ENCODE data around the gene SLC12A1. TPM values are rescaled to one million over a fixed set of nuclear protein-coding genes. Genes with fewer than 3 reads are reported as not detected.

SLC12A1 gene
- total RNA-seq, 6 experiments from 2014 or later: 1.2 to 2.1 TPM; not detected in 4

DNA sequence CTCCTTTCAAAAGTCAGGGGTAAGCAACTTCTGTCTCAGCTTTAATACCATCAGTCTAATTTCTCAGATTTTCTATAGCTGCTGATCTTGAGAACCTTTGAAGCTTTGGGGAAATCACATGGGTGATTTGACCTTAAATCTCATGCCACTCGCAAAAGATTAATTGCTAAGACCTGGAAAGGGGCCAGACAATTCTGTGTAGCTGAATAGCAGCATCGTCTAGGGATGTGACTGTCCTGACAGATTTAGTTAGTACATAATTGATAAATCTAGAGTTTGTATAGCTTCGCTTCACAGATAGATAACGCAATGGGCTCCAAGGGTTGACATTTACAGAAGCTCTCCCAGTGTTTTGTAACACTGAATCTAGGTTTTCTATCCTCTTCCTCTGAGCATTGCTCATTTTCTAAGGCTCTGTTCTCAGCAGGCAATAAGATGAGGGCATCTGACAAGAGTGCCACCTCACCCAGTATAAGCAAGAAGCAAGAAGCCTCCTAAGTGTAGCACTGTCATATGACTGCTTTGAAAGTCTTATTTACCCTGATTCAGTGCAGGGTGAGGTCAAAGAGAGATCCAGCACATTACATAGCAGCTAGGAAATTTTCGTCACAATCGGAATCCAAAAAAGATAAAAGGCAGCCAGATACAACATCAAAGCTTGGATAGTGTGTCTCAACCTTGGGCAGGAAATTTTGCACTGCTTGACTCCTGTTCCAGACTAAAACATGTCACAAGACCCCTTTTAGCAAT lies 77.5 kb downstream of the SLC12A1 start:
- Histone ChIP-seq H3K4me3 (no peak overlapping the region), H3K9me3 (no peaks in the 10 kb centered on the region), H3K27ac (no peak overlapping the region), H3K4me1 (no peaks in the 10 kb centered on the region), H3K27me3 (no peaks in the 10 kb centered on the region), H3K36me3 (no peaks in the 10 kb centered on the region)
- ATAC-seq (peak in 1 of 4 donors; percentile 49), DNase-seq (no peak)
- TF ChIP-seq, protein P1, sequence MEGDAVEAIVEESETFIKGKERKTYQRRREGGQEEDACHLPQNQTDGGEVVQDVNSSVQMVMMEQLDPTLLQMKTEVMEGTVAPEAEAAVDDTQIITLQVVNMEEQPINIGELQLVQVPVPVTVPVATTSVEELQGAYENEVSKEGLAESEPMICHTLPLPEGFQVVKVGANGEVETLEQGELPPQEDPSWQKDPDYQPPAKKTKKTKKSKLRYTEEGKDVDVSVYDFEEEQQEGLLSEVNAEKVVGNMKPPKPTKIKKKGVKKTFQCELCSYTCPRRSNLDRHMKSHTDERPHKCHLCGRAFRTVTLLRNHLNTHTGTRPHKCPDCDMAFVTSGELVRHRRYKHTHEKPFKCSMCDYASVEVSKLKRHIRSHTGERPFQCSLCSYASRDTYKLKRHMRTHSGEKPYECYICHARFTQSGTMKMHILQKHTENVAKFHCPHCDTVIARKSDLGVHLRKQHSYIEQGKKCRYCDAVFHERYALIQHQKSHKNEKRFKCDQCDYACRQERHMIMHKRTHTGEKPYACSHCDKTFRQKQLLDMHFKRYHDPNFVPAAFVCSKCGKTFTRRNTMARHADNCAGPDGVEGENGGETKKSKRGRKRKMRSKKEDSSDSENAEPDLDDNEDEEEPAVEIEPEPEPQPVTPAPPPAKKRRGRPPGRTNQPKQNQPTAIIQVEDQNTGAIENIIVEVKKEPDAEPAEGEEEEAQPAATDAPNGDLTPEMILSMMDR (IDR thresholded peaks at IDR 0.05): no peak
- no peak for TF ChIP-seq POLR2A (IDR thresholded peaks at IDR 0.05)
- WGBS (ENCODE audit: insufficient coverage, low coverage, low lambda C conversion rate, missing lambda C conversion rate): 27% methylated on average over 6 of the region's 6 CpGs
- intact Hi-C loops (cut with DNase I): no loop called here

DNA sequence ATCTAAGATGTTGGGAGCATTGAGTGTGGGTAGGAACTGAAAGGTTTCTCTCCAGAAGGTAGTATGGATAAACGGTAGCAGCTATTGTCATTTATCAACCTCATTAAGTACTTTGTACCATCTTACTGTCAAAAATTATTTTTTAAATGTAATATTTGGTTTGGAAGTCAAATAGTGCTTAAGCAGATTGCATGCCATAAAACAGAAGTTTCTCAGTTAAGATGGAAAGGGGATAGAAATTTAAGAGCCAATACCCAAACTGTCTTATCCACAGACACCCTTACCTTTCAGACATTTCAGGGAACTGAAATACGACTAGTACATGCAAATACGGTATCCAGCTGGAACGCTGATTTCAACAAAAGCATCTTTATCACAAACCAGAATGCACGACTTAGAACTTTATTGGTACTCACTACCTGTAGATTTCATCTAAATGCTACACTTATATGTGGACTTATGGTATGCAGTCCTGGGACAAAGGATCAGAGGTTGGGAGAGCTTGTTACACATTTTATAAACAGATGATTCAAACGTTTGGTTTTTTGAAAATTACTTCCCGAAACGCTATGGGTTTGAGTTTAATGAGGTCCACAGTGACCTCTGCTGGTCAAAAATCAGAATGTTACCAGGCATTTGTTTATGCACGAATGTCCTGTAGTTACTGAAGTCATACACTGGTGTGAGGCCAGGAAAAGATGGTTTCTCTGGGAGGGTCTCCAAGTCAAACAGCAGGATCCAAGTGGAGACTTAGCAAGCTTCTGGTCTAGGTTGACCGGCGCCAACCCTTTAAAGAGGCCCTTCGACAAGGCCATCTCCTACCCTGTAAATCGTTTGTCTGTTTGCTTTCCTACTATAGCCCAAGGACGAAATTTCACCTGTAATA lies 79.5 kb downstream of the SLC12A1 start:
- no peaks in the 10 kb centered on the region for H3K36me3 ChIP-seq
- DNase-seq: no peak
- H3K4me1 ChIP-seq: no peaks in the 10 kb centered on the region
- ATAC-seq: peak; percentile 82 to 97 (median 86)
- intact Hi-C loops (cut with DNase I): no loop called here
- H3K27ac ChIP-seq: no peak overlapping the region
- H3K4me3 ChIP-seq: no peak overlapping the region
- 24% methylated on average over 14 of the region's 14 CpGs for WGBS (ENCODE audit: insufficient coverage, low coverage, low lambda C conversion rate, missing lambda C conversion rate)
- H3K27me3 ChIP-seq: no peaks in the 10 kb centered on the region
- H3K9me3 ChIP-seq: no peaks in the 10 kb centered on the region
- TF ChIP-seq, protein P1 (IDR thresholded peaks at IDR 0.05): peak; percentile 71 to 81 (median 78)
- TF ChIP-seq POLR2A (IDR thresholded peaks at IDR 0.05): no peak

DNA sequence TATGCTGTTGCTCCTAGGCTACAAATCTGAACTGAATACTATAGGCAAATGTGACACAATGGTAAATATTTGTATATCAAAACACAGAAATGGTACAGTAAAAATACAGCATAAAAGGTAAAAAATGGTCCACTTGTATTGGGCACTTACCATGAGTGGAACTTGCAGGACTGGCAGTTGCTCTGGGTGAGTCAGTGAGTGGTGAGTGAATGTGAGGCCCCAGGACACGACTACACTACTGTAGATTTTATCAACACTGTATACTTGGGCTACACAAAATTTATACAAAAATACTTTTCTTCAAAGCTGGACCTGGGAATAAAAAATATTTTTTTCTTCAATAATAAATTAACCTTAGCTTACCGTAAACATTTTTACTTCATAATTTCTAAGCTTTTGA lies 83.5 kb downstream of the SLC12A1 start:
- no peaks in the 10 kb centered on the region for H3K9me3 ChIP-seq
- 86% methylated on average over 2 of the region's 2 CpGs for WGBS (ENCODE audit: insufficient coverage, low coverage, low lambda C conversion rate, missing lambda C conversion rate)
- H3K36me3 ChIP-seq: no peaks in the 10 kb centered on the region
- TF ChIP-seq, protein P1 (IDR thresholded peaks at IDR 0.05): no peak
- no peak for TF ChIP-seq POLR2A (IDR thresholded peaks at IDR 0.05)
- no peaks in the 10 kb centered on the region for H3K4me1 ChIP-seq
- intact Hi-C loops (cut with DNase I): no loop called here
- H3K4me3 ChIP-seq: no peak overlapping the region
- H3K27me3 ChIP-seq: no peaks in the 10 kb centered on the region
- no peak overlapping the region for H3K27ac ChIP-seq
- ATAC-seq: no peak
- DNase-seq: no peak

DNA sequence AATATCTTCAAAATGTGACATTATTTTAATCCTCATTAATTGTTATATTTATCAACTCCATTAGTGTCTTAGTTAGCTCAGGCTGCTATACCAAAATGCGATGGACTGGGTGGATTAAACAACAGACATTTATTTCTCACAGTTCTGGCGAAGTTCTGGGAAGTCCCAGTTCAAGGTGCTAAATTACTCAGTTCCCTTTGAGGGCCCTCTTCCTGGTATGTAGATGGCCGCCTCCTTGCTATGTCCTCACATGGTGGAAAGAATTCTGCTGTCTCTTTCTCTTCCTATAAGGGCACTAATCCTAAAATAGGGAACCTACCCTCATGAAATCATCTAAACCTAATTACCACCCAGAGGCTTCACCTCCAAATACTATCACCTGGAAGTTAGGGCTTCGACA lies 86.4 kb downstream of the SLC12A1 start:
- H3K36me3 ChIP-seq: no peaks in the 10 kb centered on the region
- no peak overlapping the region for H3K4me3 ChIP-seq
- H3K27ac ChIP-seq: no peak overlapping the region
- TF ChIP-seq, protein P1 (IDR thresholded peaks at IDR 0.05): no peak
- no peak for TF ChIP-seq POLR2A (IDR thresholded peaks at IDR 0.05)
- ATAC-seq (no peak), DNase-seq (no peak)
- H3K9me3 ChIP-seq: no peaks in the 10 kb centered on the region
- 82% methylated on average over 4 of the region's 4 CpGs for WGBS (ENCODE audit: insufficient coverage, low coverage, low lambda C conversion rate, missing lambda C conversion rate)
- H3K27me3 ChIP-seq: no peaks in the 10 kb centered on the region
- intact Hi-C loops (cut with DNase I): no loop called here
- H3K4me1 ChIP-seq: no peaks in the 10 kb centered on the region

Data from right lobe of liver (tissue), 6 donors.